Measurements from ENCODE around the gene TENT4B. TPM values are rescaled to one million over a fixed set of nuclear protein-coding genes. Genes with fewer than 3 reads are reported as not detected.
"Not testable (repeated sequence)": the region's sequence is repeated elsewhere in the genome, so short reads cannot be mapped to it uniquely, and the experiment has no call there.

The TENT4B gene
- total RNA-seq, 1 experiment from 2014 or later: 18.3 TPM

GRCh38 chr16:50238314-50238713 lies 85.2 kb downstream of the TENT4B start:
- Histone ChIP-seq H3K9me3 (ENCODE audit: low read depth, low read length, poor library complexity, severe bottlenecking) (no peaks in the 10 kb centered on the region), H3K27ac (ENCODE audit: low read depth, low read length, poor library complexity, severe bottlenecking) (no peak overlapping the region), H3K27me3 (replicated peaks; ENCODE audit: insufficient read depth, low read depth, low read length, poor library complexity) (no peaks in the 10 kb centered on the region), H3K4me3 (ENCODE audit: low read depth, low read length, poor library complexity, severe bottlenecking) (no peak overlapping the region), H3K36me3 (ENCODE audit: insufficient read depth, low read length, poor library complexity, severe bottlenecking) (no peaks in the 10 kb centered on the region), H3K4me1 (ENCODE audit: insufficient read depth, low read length, poor library complexity, severe bottlenecking) (no peaks in the 10 kb centered on the region)
- TF ChIP-seq EZH2 (IDR thresholded peaks at IDR 0.05; ENCODE audit: borderline replicate concordance, low read depth, low read length, poor library complexity, severe bottlenecking): no peak
- TF ChIP-seq, protein P1, sequence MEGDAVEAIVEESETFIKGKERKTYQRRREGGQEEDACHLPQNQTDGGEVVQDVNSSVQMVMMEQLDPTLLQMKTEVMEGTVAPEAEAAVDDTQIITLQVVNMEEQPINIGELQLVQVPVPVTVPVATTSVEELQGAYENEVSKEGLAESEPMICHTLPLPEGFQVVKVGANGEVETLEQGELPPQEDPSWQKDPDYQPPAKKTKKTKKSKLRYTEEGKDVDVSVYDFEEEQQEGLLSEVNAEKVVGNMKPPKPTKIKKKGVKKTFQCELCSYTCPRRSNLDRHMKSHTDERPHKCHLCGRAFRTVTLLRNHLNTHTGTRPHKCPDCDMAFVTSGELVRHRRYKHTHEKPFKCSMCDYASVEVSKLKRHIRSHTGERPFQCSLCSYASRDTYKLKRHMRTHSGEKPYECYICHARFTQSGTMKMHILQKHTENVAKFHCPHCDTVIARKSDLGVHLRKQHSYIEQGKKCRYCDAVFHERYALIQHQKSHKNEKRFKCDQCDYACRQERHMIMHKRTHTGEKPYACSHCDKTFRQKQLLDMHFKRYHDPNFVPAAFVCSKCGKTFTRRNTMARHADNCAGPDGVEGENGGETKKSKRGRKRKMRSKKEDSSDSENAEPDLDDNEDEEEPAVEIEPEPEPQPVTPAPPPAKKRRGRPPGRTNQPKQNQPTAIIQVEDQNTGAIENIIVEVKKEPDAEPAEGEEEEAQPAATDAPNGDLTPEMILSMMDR (conservative IDR thresholded peaks at IDR 0.05; ENCODE audit: low read depth, low read length): no peak
- DNase-seq (ENCODE audit: low spot score): no peak
- no TSS peak for BruUV-seq (replicated peaks)
- POLR2A ChIA-PET (ENCODE audit: low non-redundant PET): no interaction called here
- intact Hi-C loops (cut with micrococcal nuclease; ENCODE audit: unreplicated experiment): no loop called here
- CTCF ChIA-PET: interaction anchor here (0.6 to 0.7 kb wide), 2 partner anchors 44 to 89 kb away, joined by 3 read pairs; no protein-coding TSS in a partner anchor

- no TSS peak for BruUV-seq (replicated peaks)
- TF ChIP-seq, protein P1 (conservative IDR thresholded peaks at IDR 0.05; ENCODE audit: low read depth, low read length): no peak
- TF ChIP-seq EZH2 (IDR thresholded peaks at IDR 0.05; ENCODE audit: borderline replicate concordance, low read depth, low read length, poor library complexity, severe bottlenecking): no peak
- no peak for DNase-seq (ENCODE audit: low spot score)
- Histone ChIP-seq H3K9me3 (ENCODE audit: low read depth, low read length, poor library complexity, severe bottlenecking) (no peaks in the 10 kb centered on the region), H3K36me3 (ENCODE audit: insufficient read depth, low read length, poor library complexity, severe bottlenecking) (no peaks in the 10 kb centered on the region), H3K27me3 (replicated peaks; ENCODE audit: insufficient read depth, low read depth, low read length, poor library complexity) (no peaks in the 10 kb centered on the region), H3K4me1 (ENCODE audit: insufficient read depth, low read length, poor library complexity, severe bottlenecking) (no peaks in the 10 kb centered on the region), H3K27ac (ENCODE audit: low read depth, low read length, poor library complexity, severe bottlenecking) (no peak overlapping the region), H3K4me3 (ENCODE audit: low read depth, low read length, poor library complexity, severe bottlenecking) (no peak overlapping the region)
- POLR2A ChIA-PET (ENCODE audit: low non-redundant PET): no interaction called here
- CTCF ChIA-PET: interaction anchor here (0.7 kb wide), 1 partner anchor 88 kb away, joined by 3 read pairs; no protein-coding TSS in a partner anchor
- intact Hi-C loops (cut with micrococcal nuclease; ENCODE audit: unreplicated experiment): no loop called here
These were observed 85.8 kb downstream of the TENT4B start for GRCh38 chr16:50238868-50239301.

GRCh38 chr16:50243024-50243423 lies 89.9 kb downstream of the TENT4B start:
- H3K4me1 ChIP-seq (ENCODE audit: insufficient read depth, low read length, poor library complexity, severe bottlenecking); H3K36me3 ChIP-seq (ENCODE audit: insufficient read depth, low read length, poor library complexity, severe bottlenecking); H3K4me3 ChIP-seq (ENCODE audit: low read depth, low read length, poor library complexity, severe bottlenecking); DNase-seq (ENCODE audit: low spot score); CTCF ChIA-PET; H3K27ac ChIP-seq (ENCODE audit: low read depth, low read length, poor library complexity, severe bottlenecking); H3K9me3 ChIP-seq (ENCODE audit: low read depth, low read length, poor library complexity, severe bottlenecking); intact Hi-C loops (cut with micrococcal nuclease; ENCODE audit: unreplicated experiment); BruUV-seq (replicated peaks); H3K27me3 ChIP-seq (replicated peaks; ENCODE audit: insufficient read depth, low read depth, low read length, poor library complexity): not testable (repeated sequence)
- POLR2A ChIA-PET (ENCODE audit: low non-redundant PET): interaction anchor here (0.6 kb wide), 1 partner anchor 947 kb away, joined by 3 read pairs; no protein-coding TSS in a partner anchor

DNA sequence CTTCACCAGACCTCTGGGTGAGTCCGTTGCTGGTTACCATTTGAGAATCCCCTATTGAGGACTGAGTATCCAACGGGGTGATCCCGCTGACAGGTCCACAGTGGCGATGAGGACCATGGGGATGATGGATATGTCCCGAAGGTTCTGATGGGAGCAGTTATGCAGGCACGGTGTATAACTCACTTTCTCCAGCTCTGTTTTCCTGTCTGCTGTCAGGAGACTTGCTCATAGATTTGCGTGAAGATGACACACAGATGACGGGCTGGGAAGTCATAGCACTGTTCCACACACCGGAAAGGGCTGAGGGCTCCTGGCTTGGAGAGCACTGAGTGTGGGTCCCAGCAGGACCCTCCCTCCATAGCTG lies 91.0 kb downstream of the TENT4B start:
- BruUV-seq (replicated peaks): no TSS peak
- no peaks in the 10 kb centered on the region for H3K27me3 ChIP-seq (replicated peaks; ENCODE audit: insufficient read depth, low read depth, low read length, poor library complexity)

More for the DNA sequence above, 91.0 kb downstream of the TENT4B start:
- no peak for TF ChIP-seq EZH2 (IDR thresholded peaks at IDR 0.05; ENCODE audit: borderline replicate concordance, low read depth, low read length, poor library complexity, severe bottlenecking)
- TF ChIP-seq, protein P1 (conservative IDR thresholded peaks at IDR 0.05; ENCODE audit: low read depth, low read length): no peak
- Histone ChIP-seq H3K36me3 (ENCODE audit: insufficient read depth, low read length, poor library complexity, severe bottlenecking) (no peaks in the 10 kb centered on the region), H3K27ac (ENCODE audit: low read depth, low read length, poor library complexity, severe bottlenecking) (no peak overlapping the region), H3K4me1 (ENCODE audit: insufficient read depth, low read length, poor library complexity, severe bottlenecking) (no peaks in the 10 kb centered on the region), H3K4me3 (ENCODE audit: low read depth, low read length, poor library complexity, severe bottlenecking) (no peak overlapping the region), H3K9me3 (ENCODE audit: low read depth, low read length, poor library complexity, severe bottlenecking) (no peaks in the 10 kb centered on the region)
- CTCF ChIA-PET: no interaction called here
- intact Hi-C loops (cut with micrococcal nuclease; ENCODE audit: unreplicated experiment): no loop called here
- no peak for DNase-seq (ENCODE audit: low spot score)
- POLR2A ChIA-PET (ENCODE audit: low non-redundant PET): no interaction called here
